Endothelial cell of hepatic sinusoid (primary cell): ENCODE results near the gene STXBP1.

Experiments
- in situ Hi-C: cut with HindIII; loops from 2 replicates; pipeline ENCODE4 v1.10.0; 2017; ENCODE audit warnings: low sequenced_read_pairs

Gene STXBP1

DNA sequence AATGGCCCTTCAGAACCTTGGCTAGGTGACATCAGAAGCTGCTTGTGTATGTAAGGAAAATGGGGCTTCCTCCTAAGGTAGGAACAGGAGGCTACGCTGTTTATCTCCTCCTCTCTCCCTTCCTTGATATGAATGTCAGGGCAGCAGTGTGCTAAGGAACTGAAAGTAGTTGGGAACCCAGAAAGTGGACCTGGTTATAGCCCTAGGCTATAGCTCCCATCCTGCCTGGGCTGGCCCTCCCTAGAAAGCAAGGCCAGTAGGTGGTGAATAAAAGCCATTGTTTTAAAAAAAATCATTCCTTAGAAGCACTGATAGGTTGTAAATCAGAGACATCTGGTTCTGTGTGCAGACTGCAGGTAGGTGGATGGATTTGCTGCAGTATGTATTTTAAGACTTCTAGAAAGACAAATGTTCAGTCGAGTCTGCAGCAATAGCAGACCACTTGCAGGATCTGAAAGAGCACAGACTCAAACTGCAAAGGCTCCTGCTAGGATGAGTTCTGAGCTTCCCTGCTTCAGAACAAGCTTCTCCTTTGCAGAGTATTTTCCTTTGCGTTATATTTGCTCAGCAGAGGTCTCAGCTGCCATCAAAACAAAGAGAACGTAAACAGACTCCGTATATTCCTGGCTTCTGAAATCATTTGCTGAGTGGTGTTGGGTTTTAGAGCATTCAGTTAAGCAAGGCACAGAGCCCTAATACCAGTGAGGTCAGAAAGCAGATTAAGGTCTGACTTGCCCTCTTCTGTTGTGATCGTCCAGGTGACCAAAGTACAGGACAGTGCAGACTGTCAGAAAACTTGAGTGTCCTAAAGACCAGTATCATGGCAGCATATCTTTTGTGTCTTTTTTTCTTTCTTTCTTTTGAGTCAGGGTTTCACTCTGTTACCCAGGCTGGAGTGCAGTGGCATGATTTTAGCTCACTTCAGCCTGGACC, 74.7 kb downstream of the STXBP1 start:
- in situ Hi-C loops = loop anchor here (5.0 kb wide), 2 partner anchors 34 to 59 kb away; no protein-coding TSS in a partner anchor

DNA sequence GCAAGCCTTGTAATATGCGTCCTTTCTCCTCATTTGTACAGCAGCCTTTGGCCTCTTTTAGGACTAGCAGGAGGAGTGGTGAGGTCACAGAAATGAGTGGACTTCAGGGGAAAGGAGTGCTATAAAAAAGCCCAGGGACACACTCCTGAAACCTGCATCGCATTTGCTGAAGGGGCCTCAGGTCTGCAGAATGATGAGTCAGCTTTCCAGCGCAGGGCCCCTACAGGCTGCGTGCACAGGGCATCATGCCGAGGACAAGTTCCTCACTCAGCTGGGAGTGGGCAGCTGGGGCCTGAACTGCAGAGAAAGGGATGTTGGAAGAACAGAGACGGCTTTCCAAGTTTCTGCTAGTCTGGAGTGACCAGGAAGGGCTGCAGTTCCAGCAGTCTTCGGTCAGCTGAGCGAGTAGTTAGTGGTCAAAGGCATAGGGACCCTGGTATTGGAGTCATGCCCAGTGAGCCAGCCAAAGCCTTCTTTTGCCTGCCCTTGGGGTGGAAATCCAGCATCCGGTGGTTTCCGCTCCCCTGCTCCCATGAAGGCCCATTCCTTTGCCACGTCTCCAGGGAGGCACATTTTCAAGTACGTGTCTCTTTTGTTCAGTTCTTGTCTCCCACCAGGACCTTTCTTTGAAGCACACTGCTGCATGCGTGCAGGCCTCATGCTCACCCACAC, 77.4 kb downstream of the STXBP1 start:
- in situ Hi-C loops = loop anchor here (5.0 kb wide), 2 partner anchors 37 to 62 kb away; no protein-coding TSS in a partner anchor

DNA sequence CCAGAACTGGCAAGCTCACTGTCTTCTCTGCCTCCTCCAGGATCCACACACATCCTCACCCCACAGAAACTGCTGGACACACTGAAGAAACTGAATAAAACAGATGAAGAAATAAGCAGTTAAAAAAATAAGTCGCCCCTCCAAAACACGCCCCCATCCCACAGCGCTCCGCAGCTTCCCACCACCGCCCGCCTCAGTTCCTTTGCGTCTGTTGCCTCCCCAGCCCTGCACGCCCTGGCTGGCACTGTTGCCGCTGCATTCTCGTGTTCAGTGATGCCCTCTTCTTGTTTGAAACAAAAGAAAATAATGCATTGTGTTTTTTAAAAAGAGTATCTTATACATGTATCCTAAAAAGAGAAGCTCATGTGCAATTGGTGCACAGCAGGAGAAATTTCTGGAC, 78.7 kb downstream of the STXBP1 start:
- in situ Hi-C loops = no loop called here

DNA sequence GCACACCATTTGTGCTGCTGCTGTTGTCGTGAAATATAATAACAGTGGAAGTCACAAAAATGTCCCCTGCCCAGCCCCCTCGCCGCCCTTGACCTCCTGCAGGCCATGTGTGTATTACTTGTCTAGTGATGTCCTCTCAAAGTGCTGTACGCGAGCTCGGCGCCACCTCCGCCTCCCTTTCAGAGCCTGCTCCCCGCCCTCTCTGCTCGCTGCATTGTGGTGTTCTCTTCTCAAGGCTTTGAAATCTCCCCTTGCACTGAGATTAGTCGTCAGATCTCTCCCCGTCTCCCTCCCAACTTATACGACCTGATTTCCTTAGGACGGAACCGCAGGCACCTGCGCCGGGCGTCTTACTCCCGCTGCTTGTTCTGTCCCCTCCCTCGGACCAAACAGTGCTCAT, 80.0 kb downstream of the STXBP1 start:
- in situ Hi-C loops = no loop called here

DNA sequence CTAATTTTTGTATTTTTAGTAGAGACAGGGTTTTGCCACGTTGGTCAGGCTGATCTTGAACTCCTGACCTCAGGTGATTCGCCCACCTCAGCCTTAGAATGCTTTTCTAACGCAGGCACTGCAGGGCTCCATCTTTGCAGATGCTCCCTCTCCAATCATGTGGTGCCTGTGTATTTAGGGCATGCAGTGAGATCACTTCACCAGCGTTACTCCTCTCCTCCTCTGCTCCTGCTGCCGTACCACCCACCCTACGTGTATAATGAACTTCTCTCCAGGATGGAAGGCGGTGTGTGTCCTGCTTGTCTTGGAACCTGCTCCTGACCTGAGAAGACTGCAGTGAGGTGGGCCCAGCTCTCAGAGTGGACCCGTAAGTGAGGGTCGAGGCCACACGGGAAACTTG, 81.1 kb downstream of the STXBP1 start:
- in situ Hi-C loops = no loop called here

DNA sequence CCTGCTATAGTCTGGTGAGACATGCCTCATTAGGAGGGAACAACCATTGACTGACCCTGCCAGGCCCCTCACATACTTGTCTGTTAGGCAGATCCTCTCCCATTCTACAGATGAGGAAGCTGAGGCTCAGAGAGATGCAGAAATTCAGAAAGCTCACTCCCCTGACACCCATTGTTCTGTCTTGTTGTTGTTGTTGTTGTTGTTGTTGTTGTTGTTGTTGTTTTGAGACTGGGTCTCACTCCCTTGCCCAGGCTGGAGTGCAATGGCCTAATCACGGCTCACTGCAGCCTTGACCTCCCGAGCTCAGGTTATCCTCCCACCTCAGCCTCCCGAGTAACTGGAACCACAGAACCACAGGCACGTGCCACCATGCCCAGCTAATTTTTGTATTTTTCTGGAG, 81.6 kb downstream of the STXBP1 start:
- in situ Hi-C loops = no loop called here

DNA sequence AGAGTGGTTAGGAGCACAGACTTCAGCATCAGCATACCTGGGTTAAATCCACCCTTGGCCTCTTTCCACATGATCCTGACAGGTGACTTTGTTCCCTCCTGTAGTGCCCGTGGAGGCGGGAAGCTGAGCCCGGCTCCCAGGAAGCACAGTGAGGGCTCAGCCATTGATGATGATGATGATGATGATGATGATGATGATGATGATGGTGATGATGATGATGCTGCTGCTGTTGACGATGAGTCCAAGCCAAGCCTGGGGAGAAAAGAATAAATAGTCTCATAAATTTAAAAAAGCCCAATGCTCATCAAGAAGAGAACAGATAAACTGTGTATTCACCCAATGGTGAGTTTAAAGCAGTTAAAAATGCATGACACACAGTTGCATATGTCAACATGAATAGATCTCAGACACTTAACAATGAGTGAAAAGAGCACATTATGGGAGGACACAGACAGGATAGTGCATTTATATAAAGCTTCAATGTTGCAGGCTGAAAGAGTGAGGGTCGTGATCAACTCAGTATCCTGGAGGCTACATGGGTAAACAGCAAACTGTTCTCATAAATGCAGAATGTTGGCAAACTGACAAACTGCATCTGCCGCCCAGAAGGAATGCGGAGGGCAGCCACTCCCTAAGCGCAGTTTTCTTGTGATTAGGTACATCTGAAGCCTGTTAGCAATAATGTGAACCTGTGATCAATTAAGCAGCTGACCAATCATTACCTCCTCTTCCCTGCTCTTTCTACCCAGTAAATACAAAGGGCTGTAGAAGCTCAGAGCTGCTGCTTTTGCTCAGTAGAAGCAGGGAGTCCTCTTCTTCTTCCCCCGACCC, 83.0 kb downstream of the STXBP1 start:
- in situ Hi-C loops = no loop called here

DNA sequence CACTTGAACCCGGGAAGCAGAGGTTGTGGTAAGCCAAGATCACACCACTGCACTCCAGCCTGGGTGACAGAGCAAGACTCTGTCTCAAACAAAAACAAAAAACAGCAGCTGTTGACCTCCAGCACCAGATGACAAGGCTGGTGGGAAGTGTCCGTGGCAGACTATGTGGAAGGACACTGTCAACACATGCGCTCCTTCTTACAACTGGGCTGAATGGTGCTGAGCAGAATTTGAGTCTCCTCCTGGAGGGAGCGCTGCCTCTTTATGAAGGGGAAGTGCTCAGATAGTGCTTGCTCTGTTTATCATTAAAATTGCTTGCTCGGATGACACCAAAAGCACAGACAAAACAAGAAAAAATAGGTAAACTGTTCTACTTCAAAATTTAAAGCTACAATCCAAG, 85.5 kb downstream of the STXBP1 start:
- in situ Hi-C loops = no loop called here

DNA sequence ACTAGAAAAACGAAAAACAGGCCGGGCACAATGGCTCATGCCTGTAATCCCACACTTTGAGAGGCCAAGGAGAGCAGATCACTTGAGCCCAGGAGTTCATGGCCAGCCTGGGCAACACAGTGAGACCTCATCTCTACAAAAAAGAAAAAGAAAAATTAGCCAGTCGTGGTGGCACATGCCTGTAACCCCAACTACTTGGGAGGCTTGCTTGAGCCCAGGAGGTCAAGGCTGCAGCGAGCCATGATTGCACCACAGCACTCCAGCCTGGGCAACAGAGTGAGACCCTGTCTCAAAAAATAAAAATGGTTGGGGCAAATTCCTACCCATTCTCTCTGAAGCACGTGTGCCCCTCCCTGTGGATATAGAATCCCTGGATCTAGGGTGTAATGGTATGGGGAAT, 86.3 kb downstream of the STXBP1 start:
- in situ Hi-C loops = no loop called here

DNA sequence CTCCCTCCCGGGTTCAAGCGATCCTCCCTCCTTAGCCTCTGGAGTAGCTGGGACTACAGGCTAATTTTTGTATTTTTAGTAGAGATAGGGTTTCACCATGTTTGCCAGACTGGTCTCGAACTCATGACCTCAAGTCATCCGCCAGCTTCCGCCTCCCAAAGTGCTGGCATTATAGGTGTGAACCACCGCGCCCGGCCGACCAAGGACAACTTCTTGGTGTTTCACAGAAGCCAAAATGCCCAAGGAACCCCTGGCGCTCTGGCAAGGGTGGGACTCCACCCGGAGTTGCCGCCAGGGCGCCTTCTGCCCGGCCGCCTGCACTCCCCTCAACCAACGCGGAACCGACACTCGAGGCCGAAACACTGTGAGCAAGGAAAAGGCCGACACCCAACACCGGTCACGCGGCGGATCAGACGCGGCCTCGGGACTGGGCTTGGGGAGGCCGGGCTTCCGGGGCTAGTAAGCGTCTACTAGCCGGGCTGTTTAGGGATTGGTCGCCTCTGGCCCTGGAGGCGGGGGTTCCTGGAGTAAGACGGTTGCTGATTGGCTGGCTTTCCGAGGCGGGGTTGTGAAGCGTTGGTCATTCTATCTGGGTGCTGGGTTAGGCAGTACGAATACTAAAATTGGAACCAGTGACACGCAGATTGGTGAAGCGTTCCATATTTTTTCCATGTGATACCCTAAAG, 87.1 kb downstream of the STXBP1 start:
- in situ Hi-C loops = no loop called here

DNA sequence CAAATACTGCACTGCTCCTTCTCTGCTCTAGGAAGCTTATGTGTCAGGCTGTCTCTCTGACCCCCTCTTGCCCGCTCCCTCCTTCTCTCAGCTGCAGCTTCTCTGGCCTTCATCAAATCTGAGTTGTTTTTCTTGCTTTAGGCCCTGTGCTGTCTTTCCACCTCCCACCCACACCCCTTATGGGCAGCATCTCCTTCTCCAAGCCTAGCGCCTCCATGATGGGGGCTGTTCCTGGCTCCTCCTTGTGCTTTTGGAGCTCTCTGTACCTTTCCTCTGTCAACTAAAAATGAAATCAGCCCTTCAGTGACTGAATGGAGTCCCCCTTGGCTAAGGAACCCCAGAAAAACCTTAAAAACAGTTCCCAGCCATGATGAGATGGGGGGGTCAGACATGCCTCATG, 88.1 kb downstream of the STXBP1 start:
- in situ Hi-C loops = no loop called here

DNA sequence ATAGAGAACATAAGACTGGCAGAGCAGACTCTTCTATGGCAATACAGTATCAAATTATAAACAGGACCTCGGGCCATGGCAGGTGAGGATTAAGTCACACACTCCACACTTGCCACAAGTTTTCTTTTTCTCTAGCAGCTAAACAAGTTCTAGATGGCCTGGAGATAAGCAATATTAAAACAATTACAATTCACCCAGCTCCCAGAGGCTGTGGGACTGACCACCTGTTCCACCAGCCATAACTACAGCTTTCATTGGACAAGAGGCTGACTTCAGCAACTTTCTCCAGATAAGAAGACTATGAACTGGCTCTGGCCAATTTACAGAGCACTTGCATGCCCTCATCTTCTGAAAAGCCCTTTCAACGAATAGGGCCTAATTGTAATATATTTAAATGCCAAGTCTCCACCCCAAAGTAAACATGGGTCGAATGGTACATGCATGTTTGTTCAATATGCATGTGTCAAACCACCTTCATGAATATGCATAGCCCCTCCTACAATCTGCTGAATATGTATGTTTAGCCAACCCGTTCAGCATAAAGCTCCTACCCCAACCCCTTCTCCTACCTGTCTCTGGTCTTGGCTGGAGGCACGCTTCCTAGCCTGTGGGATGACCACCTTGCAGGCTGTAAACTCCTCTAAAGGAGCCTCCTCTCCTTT, 88.6 kb downstream of the STXBP1 start:
- in situ Hi-C loops = no loop called here

DNA sequence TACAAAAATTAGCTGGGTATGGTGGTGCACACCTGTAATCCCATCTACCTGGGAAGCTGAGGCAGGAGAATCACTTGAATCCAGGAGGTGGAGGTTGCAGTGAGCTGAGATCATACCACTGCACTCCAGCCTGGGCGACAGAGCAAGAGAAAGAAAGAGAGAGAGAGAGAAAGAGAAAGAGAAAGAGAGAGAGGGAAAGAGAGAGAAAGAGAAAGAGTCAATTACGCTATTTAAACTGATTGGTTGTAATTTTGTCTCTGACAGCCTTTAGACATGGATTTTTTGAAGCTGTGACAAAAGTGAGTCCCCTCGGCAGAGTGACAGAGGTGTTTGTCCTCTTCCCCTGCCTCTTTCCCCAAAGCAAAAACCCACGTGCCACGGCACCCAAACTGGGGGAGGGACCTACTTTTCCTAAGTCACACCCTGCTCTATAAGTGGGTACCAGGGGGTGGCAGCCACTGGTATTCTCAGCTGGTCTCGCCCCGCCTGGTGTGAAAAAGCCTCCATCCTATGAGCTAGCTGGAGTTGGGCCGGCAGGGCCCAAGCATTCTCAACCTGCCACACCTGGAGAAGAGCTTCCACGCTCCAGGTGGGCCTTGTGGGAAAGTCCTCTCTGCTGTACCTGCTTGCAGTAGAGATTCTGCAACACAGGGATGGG, 91.3 kb downstream of the STXBP1 start:
- in situ Hi-C loops = no loop called here

DNA sequence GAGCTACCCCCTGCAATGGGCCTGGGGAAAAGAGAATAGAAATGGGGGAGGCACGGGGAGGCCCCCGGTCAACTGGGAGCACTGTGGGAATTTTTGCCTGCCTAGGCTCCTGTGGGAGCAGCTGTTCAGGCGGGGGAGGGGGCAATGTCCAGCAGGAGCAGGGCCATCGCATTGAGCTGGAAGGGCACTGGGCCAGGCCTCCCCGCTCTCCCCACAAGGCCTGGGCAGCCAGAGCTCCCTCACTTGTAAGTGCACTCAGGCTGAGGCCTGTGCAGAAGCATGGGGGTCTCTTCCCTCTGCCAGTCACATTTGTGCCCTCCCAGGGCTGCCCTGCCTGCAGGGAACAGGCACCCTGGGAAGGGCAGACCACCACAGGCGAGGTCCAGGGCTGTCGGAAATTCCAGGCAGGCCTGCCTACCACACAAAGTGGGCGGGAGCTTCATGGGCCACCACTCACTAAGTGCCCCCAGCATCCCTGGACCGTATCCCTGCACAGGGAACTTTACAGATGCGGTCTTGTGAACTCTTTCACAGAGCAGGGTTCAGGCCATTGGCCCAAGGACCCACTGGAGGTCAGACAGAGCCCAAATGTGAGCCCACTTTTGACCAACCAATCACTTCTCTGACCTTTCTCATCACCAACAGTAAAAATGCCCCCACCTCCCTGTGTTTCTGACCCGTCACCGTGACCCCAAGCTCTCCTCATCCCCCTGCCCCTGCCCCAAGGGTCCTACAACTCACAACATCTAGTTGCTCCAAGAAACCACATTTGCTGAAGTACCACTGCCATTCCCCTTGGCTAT, 93.7 kb downstream of the STXBP1 start:
- in situ Hi-C loops = no loop called here

DNA sequence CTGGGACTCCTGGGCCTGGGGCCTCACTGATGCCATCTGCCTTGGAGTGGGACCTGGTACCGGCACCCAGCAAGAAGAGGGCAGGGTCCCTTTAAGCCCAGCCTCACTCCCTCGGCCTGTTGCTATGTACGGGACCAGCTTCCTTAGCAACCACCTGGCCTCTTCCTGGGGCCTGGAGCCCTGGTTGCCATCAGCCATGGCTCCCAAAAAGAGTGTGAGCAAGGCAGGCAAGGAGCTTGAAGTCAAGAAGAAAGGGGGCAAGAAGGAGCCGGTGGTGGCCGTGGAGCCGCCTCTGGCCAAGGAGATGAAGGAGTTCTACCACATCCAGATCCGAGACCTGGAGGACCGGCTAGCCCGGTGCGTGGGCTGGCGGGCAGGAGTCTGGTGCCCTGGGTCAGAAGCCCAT, 94.8 kb downstream of the STXBP1 start, which contains the start of gene CFAP157:
Gene CFAP157 (plus strand): TSS at position 153 of the 406 bp plus-strand sequence. CDS start 44 bp downstream, at position 197.
- in situ Hi-C loops = no loop called here

DNA sequence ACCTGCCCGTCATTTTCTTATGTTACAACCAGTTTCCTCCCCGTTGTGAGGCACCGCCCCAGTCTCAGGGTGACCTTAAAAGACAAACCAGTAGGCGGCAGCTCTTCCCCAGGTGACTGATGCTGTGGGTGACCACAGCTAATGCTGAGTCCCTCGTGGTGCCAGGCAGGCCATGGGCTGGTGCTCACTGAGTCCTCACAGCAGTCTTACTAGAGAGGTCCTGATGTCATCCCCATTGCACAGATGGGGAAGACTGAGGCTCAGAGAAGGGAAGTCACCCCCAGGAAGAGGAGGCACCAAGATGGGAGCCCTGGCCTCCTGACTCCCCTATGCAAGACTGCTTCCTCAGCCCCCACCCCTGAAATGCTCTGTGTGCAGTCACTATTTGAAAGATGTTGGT, 95.7 kb downstream of the STXBP1 start:
- in situ Hi-C loops = no loop called here

DNA sequence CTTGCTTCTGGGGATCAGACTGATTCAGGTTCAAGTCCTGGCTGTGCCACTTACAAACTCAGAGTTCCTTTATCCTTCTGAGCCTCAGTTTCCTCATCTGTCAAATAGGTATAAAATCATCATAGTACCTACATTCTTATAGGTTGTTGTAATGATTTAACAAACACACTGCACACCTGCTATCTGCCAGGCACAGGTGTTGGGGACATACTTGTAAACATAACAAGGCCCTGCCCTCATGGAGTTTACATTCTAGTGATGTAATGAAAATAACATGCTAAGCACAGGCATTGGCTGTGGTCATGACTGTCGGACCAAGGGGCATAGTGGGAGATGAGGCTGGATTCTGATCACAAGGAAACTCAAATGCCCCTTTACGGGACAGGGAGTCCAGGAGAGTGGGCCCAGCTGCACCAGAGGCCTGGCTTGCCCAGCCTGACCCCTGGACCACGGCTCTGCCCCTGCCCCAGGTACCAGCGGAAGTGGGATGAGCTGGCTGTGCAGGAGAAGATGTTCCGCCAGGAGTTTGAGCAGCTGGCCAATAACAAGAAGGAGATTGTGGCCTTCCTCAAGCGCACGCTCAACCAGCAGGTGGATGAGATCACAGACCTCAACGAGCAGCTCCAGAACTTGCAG, 97.0 kb downstream of the STXBP1 start:
- in situ Hi-C loops = no loop called here

DNA sequence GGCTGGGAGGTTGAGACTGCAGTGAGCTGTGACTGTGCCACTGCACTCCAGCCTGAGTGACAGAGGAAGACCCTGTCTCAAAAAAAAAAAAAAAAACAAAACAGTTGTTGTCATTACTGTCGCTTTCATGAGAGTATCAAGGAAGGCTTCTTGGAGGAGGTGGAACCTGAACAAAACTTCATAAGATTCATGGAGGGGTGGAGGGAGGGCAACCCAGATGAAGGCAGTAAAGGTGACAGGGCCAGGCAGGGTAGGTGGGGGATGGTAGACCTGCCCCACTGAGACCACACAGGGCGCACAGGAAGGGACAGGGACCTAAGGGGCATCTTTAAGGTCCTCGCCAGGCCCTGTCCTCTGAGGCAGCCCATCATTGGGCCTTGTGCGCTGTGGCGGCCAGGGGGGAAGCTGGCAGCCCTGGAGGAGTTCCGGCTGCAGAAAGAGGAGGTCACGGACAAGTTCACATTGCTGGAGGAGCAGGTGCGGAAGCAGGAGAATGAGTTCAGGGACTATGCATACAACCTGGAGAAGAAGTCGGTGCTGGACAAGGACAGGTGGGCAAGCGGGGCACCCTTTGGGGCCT, 98.2 kb downstream of the STXBP1 start:
- in situ Hi-C loops = no loop called here
